Spleen (tissue), 7 donors: ENCODE measurements around the gene FMN2.

Experiments
- POLR2A ChIP-seq, 3 donors: fragments of 450-650 bp; IDR thresholded peaks; one replicate each; pipeline ENCODE4 v1.5.1; 2017; ENCODE audit warnings: antibody characterized with exemption in 3 of 3, mild to moderate bottlenecking in 1 of 3
- POLR2AphosphoS5 ChIP-seq, 3 donors: sonication (generic); formaldehyde crosslinking; IDR thresholded peaks; one replicate each; pipeline ENCODE4 v1.5.1; 2017; ENCODE audit warnings: antibody characterized with exemption in 3 of 3
- TF ChIP-seq, protein P1 (sequence below), 11 experiments: fragments of 200-600 bp in 7 of 11; fragments of 450-650 bp in 4 of 11; sonication (generic) in 4 of 11; IDR thresholded peaks in 8 of 11; conservative IDR thresholded peaks in 3 of 11; 1 replicate in 7 of 11; 2 replicates in 4 of 11; pipeline versions ENCODE4 v1.4.0 to v1.8.0; 2016 to 2021; ENCODE audit warnings: antibody characterized with exemption in 11 of 11, inconsistent platforms in 4 of 11, mild to moderate bottlenecking in 1 of 11
- donor health status: DM: no; HTN: no; CAD: no; lungs with moderate emphysema.
- donor health status: DM: no; HTN: no; CAD: no.
- donor health status: DM: no; HTN: no; CAD: no.

- TF ChIP-seq, protein P1, sequence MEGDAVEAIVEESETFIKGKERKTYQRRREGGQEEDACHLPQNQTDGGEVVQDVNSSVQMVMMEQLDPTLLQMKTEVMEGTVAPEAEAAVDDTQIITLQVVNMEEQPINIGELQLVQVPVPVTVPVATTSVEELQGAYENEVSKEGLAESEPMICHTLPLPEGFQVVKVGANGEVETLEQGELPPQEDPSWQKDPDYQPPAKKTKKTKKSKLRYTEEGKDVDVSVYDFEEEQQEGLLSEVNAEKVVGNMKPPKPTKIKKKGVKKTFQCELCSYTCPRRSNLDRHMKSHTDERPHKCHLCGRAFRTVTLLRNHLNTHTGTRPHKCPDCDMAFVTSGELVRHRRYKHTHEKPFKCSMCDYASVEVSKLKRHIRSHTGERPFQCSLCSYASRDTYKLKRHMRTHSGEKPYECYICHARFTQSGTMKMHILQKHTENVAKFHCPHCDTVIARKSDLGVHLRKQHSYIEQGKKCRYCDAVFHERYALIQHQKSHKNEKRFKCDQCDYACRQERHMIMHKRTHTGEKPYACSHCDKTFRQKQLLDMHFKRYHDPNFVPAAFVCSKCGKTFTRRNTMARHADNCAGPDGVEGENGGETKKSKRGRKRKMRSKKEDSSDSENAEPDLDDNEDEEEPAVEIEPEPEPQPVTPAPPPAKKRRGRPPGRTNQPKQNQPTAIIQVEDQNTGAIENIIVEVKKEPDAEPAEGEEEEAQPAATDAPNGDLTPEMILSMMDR (IDR thresholded peaks at IDR 0.05 in 8 of 11, conservative IDR thresholded peaks at IDR 0.05 in 3 of 11): no peak
- no peak for TF ChIP-seq POLR2A (IDR thresholded peaks at IDR 0.05)
- no peak for TF ChIP-seq POLR2AphosphoS5 (IDR thresholded peaks at IDR 0.05)
These were observed 165.3 kb downstream of the FMN2 start for GRCh38 chr1:240256836-240257503.
